T-helper 1 cell treated with Interleukin-12 subunit alpha and Interleukin-12 subunit beta and Interleukin-4 antibody, amounts not matched to agents 30 μg/mL and 1 μg/mL, for 36 hours (primary cell): Measurements from ENCODE around the gene SIRT2.

ENCODE experiments used
- H3K27ac Mint-ChIP-seq: one replicate; pipeline ENCODE4 v1.8.0; 2021; ENCODE audit warnings: mild to moderate bottlenecking, mixed read lengths
- H3K27me3 Mint-ChIP-seq: one replicate; pipeline ENCODE4 v1.8.0; 2021; ENCODE audit warnings: low read depth, mixed read lengths
- H3K36me3 Mint-ChIP-seq: one replicate; pipeline ENCODE4 v1.8.0; 2021; ENCODE audit warnings: low read depth, mixed read lengths
- H3K4me1 Mint-ChIP-seq: one replicate; pipeline ENCODE4 v1.8.0; 2021; ENCODE audit warnings: low read depth, mixed read lengths
- H3K4me3 Mint-ChIP-seq: one replicate; pipeline ENCODE4 v1.8.0; 2021; ENCODE audit warnings: mild to moderate bottlenecking, moderate library complexity, mixed read lengths
- H3K9me3 Mint-ChIP-seq: one replicate; pipeline ENCODE4 v1.8.0; 2021; ENCODE audit warnings: mixed read lengths

Gene SIRT2

GRCh38 chr19:38851622-38852230 lies 47.7 kb downstream of the SIRT2 start:
- peaks cover 36% of the 10 kb centered on the region for H3K4me1 Mint-ChIP-seq
- H3K27me3 Mint-ChIP-seq = no peaks in the 10 kb centered on the region

GRCh38 chr19:38850976-38851621 lies 48.3 kb downstream of the SIRT2 start:
- Mint-ChIP-seq H3K27me3 (no peaks in the 10 kb centered on the region), H3K4me1 (peaks cover 31% of the 10 kb centered on the region), H3K27ac (peak overlapping the region; percentile 97), H3K4me3 (peak overlapping the region; percentile 88), H3K9me3 (no peaks in the 10 kb centered on the region), H3K36me3 (peaks cover 20% of the 10 kb centered on the region)

More at GRCh38 chr19:38851622-38852230, 47.7 kb downstream of the SIRT2 start:
- H3K9me3 Mint-ChIP-seq = no peaks in the 10 kb centered on the region
- H3K4me3 Mint-ChIP-seq = peak overlapping the region; percentile 88
- H3K27ac Mint-ChIP-seq = peak overlapping the region; percentile 97
- H3K36me3 Mint-ChIP-seq = peaks cover 19% of the 10 kb centered on the region

GRCh38 chr19:38850436-38850975 lies 48.9 kb downstream of the SIRT2 start:
- Mint-ChIP-seq H3K4me3 (peak overlapping the region; percentile 88), H3K9me3 (no peaks in the 10 kb centered on the region), H3K36me3 (peaks cover 26% of the 10 kb centered on the region), H3K4me1 (peaks cover 37% of the 10 kb centered on the region), H3K27ac (peak overlapping the region; percentile 97), H3K27me3 (no peaks in the 10 kb centered on the region)

- no peaks in the 10 kb centered on the region for H3K9me3 Mint-ChIP-seq
- peaks cover 30% of the 10 kb centered on the region for H3K36me3 Mint-ChIP-seq
- H3K4me1 Mint-ChIP-seq = peaks cover 40% of the 10 kb centered on the region
- no peaks in the 10 kb centered on the region for H3K27me3 Mint-ChIP-seq
- peak within 1 kb of the TSS; percentile 97 for H3K27ac Mint-ChIP-seq
- H3K4me3 Mint-ChIP-seq = peak within 1 kb of the TSS; percentile 95
These were observed 49.5 kb downstream of the SIRT2 start, which contains the start of gene HNRNPL for GRCh38 chr19:38849860-38850435. Gene HNRNPL, minus strand, starts transcription at chr19:38849986. Its CDS starts 20 bp downstream, at chr19:38849966.

- peaks cover 42% of the 10 kb centered on the region for H3K4me1 Mint-ChIP-seq
- no peaks in the 10 kb centered on the region for H3K9me3 Mint-ChIP-seq
- peak overlapping the region; percentile 95 for H3K4me3 Mint-ChIP-seq
- H3K36me3 Mint-ChIP-seq = peaks cover 34% of the 10 kb centered on the region
- peak overlapping the region; percentile 97 for H3K27ac Mint-ChIP-seq
- H3K27me3 Mint-ChIP-seq = no peaks in the 10 kb centered on the region
These were observed 50.1 kb downstream of the SIRT2 start for GRCh38 chr19:38849147-38849859.

- Mint-ChIP-seq H3K9me3 (no peaks in the 10 kb centered on the region), H3K4me1 (peaks cover 50% of the 10 kb centered on the region), H3K27ac (peak overlapping the region; percentile 94), H3K4me3 (peak overlapping the region; percentile 95), H3K27me3 (no peaks in the 10 kb centered on the region), H3K36me3 (peaks cover 42% of the 10 kb centered on the region)
These were observed 50.9 kb downstream of the SIRT2 start for GRCh38 chr19:38848299-38849146.

- peaks cover 59% of the 10 kb centered on the region for H3K4me1 Mint-ChIP-seq
- H3K36me3 Mint-ChIP-seq = peaks cover 59% of the 10 kb centered on the region
- no peaks in the 10 kb centered on the region for H3K27me3 Mint-ChIP-seq
- no peak overlapping the region for H3K4me3 Mint-ChIP-seq
- no peak overlapping the region for H3K27ac Mint-ChIP-seq
- H3K9me3 Mint-ChIP-seq = no peaks in the 10 kb centered on the region
These were observed 53.3 kb downstream of the SIRT2 start for GRCh38 chr19:38846097-38846496.

GRCh38 chr19:38845374-38846024 lies 53.9 kb downstream of the SIRT2 start:
- H3K4me1 Mint-ChIP-seq = peaks cover 64% of the 10 kb centered on the region
- peaks cover 65% of the 10 kb centered on the region for H3K36me3 Mint-ChIP-seq
- no peaks in the 10 kb centered on the region for H3K27me3 Mint-ChIP-seq
- H3K27ac Mint-ChIP-seq = peak overlapping the region; percentile 20
- peak overlapping the region; percentile 58 for H3K4me3 Mint-ChIP-seq
- H3K9me3 Mint-ChIP-seq = no peaks in the 10 kb centered on the region

GRCh38 chr19:38844093-38844686 lies 55.2 kb downstream of the SIRT2 start:
- peak overlapping the region; percentile 25 for H3K4me3 Mint-ChIP-seq
- H3K27ac Mint-ChIP-seq = peak overlapping the region; percentile 31
- H3K36me3 Mint-ChIP-seq = peaks cover 73% of the 10 kb centered on the region
- no peaks in the 10 kb centered on the region for H3K27me3 Mint-ChIP-seq
- no peaks in the 10 kb centered on the region for H3K9me3 Mint-ChIP-seq
- peaks cover 69% of the 10 kb centered on the region for H3K4me1 Mint-ChIP-seq

- peaks cover 70% of the 10 kb centered on the region for H3K36me3 Mint-ChIP-seq
- H3K4me3 Mint-ChIP-seq = no peak overlapping the region
- no peaks in the 10 kb centered on the region for H3K27me3 Mint-ChIP-seq
- H3K27ac Mint-ChIP-seq = peak overlapping the region; percentile 92
- peaks cover 62% of the 10 kb centered on the region for H3K4me1 Mint-ChIP-seq
- no peaks in the 10 kb centered on the region for H3K9me3 Mint-ChIP-seq
These were observed 56.2 kb downstream of the SIRT2 start for GRCh38 chr19:38843175-38843758.

- Mint-ChIP-seq H3K27me3 (no peaks in the 10 kb centered on the region), H3K9me3 (no peaks in the 10 kb centered on the region), H3K4me1 (peaks cover 58% of the 10 kb centered on the region), H3K4me3 (peak overlapping the region; percentile 85), H3K36me3 (peaks cover 65% of the 10 kb centered on the region), H3K27ac (peak overlapping the region; percentile 92)
These were observed 56.8 kb downstream of the SIRT2 start for GRCh38 chr19:38842439-38843174.

GRCh38 chr19:38841787-38842438 lies 57.5 kb downstream of the SIRT2 start:
- peak overlapping the region; percentile 85 for H3K4me3 Mint-ChIP-seq
- H3K9me3 Mint-ChIP-seq = no peaks in the 10 kb centered on the region
- peaks cover 56% of the 10 kb centered on the region for H3K4me1 Mint-ChIP-seq
- peaks cover 70% of the 10 kb centered on the region for H3K36me3 Mint-ChIP-seq
- H3K27me3 Mint-ChIP-seq = no peaks in the 10 kb centered on the region
- peak overlapping the region; percentile 92 for H3K27ac Mint-ChIP-seq
